ENCODE measurements around the gene GLP1R. TPM values are rescaled to one million over a fixed set of nuclear protein-coding genes. Genes with fewer than 3 reads are reported as not detected.

GLP1R gene
- total RNA-seq, 1 experiment from 2014 or later, result 0.85 TPM

DNA sequence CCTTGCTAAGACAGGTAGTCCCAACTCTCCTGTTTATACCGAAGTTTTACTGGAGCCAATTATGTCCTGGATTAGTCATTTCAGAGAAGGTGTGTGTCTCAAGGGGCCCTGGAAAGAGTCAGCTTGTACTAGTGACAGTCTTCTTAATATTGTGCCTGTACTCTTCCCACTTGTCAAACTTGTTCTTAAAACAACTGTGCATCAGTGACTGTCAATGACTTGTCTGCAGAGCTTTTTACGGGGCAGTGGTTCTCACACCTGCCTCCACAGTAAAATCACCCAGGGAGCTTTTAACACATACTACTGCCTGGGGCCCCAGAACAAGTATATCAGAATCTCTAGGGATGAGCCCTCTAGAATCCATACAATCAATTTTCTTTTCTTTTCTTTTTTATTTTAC is 28.4 kb upstream of the GLP1R start:
- no peak overlapping the region for H3K4me3 Mint-ChIP-seq
- no peak overlapping the region for H2BK120ac ChIP-seq (ENCODE audit: low read depth, low read length, poor library complexity, severe bottlenecking)

More for the DNA sequence above, 28.4 kb upstream of the GLP1R start:
- no peak overlapping the region for H2BK15ac ChIP-seq (ENCODE audit: low read depth, low read length)
- H2BK5ac ChIP-seq (ENCODE audit: insufficient read length, low read length), result no peak overlapping the region
- no peak overlapping the region for H3K18ac ChIP-seq (ENCODE audit: insufficient read length, low read depth, low read length)
- no peaks in the 10 kb centered on the region for H3K9me3 Mint-ChIP-seq
- H3K14ac ChIP-seq (ENCODE audit: insufficient read depth, low read length), result no peak overlapping the region
- H3K9me3 ChIP-seq (ENCODE audit: control insufficient read depth, low read depth, low read length), result no peaks in the 10 kb centered on the region
- H3K27ac Mint-ChIP-seq, result no peak overlapping the region
- no peaks in the 10 kb centered on the region for H3K79me2 ChIP-seq (ENCODE audit: insufficient read depth, low read length)
- H4K91ac ChIP-seq (ENCODE audit: insufficient read length, low read depth, low read length), result no peak overlapping the region
- peaks cover 8% of the 10 kb centered on the region for H3K27me3 Mint-ChIP-seq (ENCODE audit: low read depth)
- no peak overlapping the region for H4K5ac ChIP-seq (ENCODE audit: insufficient read length, low read depth, low read length)
- TF ChIP-seq CTCF (conservative IDR thresholded peaks at IDR 0.05), result no peak
- no peak overlapping the region for H3K4ac ChIP-seq (ENCODE audit: low read depth, low read length)
- H3K4me1 ChIP-seq (ENCODE audit: insufficient read depth, low read length), result no peaks in the 10 kb centered on the region
- H3K23me2 ChIP-seq (ENCODE audit: insufficient read length, low read depth, low read length, poor library complexity, severe bottlenecking), result no peaks in the 10 kb centered on the region
- no peak overlapping the region for H2AK5ac ChIP-seq (ENCODE audit: insufficient read length, low read length)
- no peaks in the 10 kb centered on the region for H3K79me1 ChIP-seq (ENCODE audit: insufficient read depth, low read depth, low read length, poor library complexity, severe bottlenecking)
- H3K27me3 ChIP-seq (ENCODE audit: insufficient read depth, low read length), result no peaks in the 10 kb centered on the region
- H3K9ac ChIP-seq (ENCODE audit: extremely low read depth, insufficient read length, low read length), result no peak overlapping the region
- H3K4me1 Mint-ChIP-seq, result no peaks in the 10 kb centered on the region; a peak in 2 of 4 replicates
- no peak for DNase-seq
- H3K4me2 ChIP-seq (ENCODE audit: insufficient read depth, insufficient read length, low read length), result no peak overlapping the region
- no peaks in the 10 kb centered on the region for H4K20me1 ChIP-seq (ENCODE audit: control insufficient read depth, insufficient read depth, insufficient read length)
- no peak overlapping the region for H2BK20ac ChIP-seq (ENCODE audit: low read depth, low read length, poor library complexity, severe bottlenecking)
- no CpG with 5 or more reads among the region's 2 CpGs for WGBS (ENCODE audit: extremely low coverage, insufficient read length, low lambda C conversion rate)
- H4K8ac ChIP-seq (replicated peaks; ENCODE audit: insufficient read length, low read depth, low read length), result no peak overlapping the region
- H3T11ph ChIP-seq (ENCODE audit: low read length), result no peak overlapping the region
- H3K56ac ChIP-seq (ENCODE audit: insufficient read length, low read depth, low read length), result no peak overlapping the region
- H3K23ac ChIP-seq (ENCODE audit: insufficient read length, low read depth, low read length), result no peak overlapping the region
- H2BK12ac ChIP-seq (ENCODE audit: insufficient read length, low read depth, low read length), result no peak overlapping the region
- no peak overlapping the region for H2AFZ ChIP-seq (ENCODE audit: low read length)
- no peak overlapping the region for H3K27ac ChIP-seq (ENCODE audit: insufficient read length, low read depth, low read length)
- no peaks in the 10 kb centered on the region for H3K36me3 Mint-ChIP-seq (ENCODE audit: insufficient read depth in 1 of 3, low read depth in 3 of 3)
